Measurements from ENCODE around the gene BAMBI. TPM values are rescaled to one million over a fixed set of nuclear protein-coding genes. Genes with fewer than 3 reads are reported as not detected.

The BAMBI gene
- total and polyA plus RNA-seq, 2 of the 8 experiments (the other 6 are each of a cell fraction or from before 2014, with no cell fraction given), result 5.6 to 26.4 TPM

- Histone ChIP-seq H3K4me1 (replicated peaks in 1 of 4; ENCODE audit: control insufficient read depth in 3 of 4, insufficient read depth in 4 of 4, low read length in 3 of 4) (peaks cover 2 to 8% (median 5%) of the 10 kb centered on the region in 4 experiments; a peak in 4 of 7 replicates), H4K20me1 (replicated peaks in 1 of 2; ENCODE audit: control insufficient read depth in 1 of 2, insufficient read depth in 2 of 2, low read length in 2 of 2) (peaks cover 9 to 16% of the 10 kb centered on the region in 2 experiments), H2BK120ac (replicated peaks; ENCODE audit: low read depth, low read length) (no peak overlapping the region), H3K9me3 (ENCODE audit: insufficient read depth in 2 of 2, low read depth in 1 of 2, low read length in 1 of 2) (no peaks in the 10 kb centered on the region), H3K4me3 (ENCODE audit: extremely low read depth in 1 of 4, insufficient read depth in 2 of 4, low read depth in 3 of 4, low read length in 4 of 4) (peak overlapping the region; percentile 23 to 85 (median 56)), H3K23ac (ENCODE audit: insufficient read length) (no peak overlapping the region), H3K14ac (ENCODE audit: insufficient read length) (no peak overlapping the region), H2BK5ac (ENCODE audit: low read depth, low read length) (no peak overlapping the region; the same call in 1 of the 2 replicates), H4K5ac (ENCODE audit: insufficient read length, low read depth, low read length) (no peak overlapping the region), H3K56ac (replicated peaks; ENCODE audit: insufficient read length, low read depth, low read length) (no peak overlapping the region), H2AFZ (ENCODE audit: low read length) (no peak overlapping the region), H3K79me2 (ENCODE audit: control insufficient read depth in 1 of 2, insufficient read depth in 2 of 2, low read length in 2 of 2) (peaks cover 16 to 36% of the 10 kb centered on the region in 2 experiments), H3K27me3 (replicated peaks in 1 of 4; ENCODE audit: control insufficient read depth in 3 of 4, extremely low read depth in 1 of 4, insufficient read depth in 3 of 4, low read length in 3 of 4) (peaks cover 0 to 7% (median 4%) of the 10 kb centered on the region in 4 experiments; a peak in 4 of 7 replicates), H3K18ac (ENCODE audit: extremely low read depth, low read length) (peak overlapping the region; percentile 78), H3K79me1 (ENCODE audit: low read depth, low read length) (0 out of 2 replicates have a peak, but pooled peaks cover 8% of the 10 kb centered on the region), H4K8ac (ENCODE audit: extremely low read depth, insufficient read depth, low read length) (peak overlapping the region; percentile 83; the same call in 1 of the 2 replicates), H3K9ac (replicated peaks in 1 of 4; ENCODE audit: extremely low read depth in 1 of 4, low read depth in 3 of 4, low read length in 3 of 4) (peak overlapping the region in 2 of 4 experiments; percentile 29 to 34; a peak in 6 of 7 replicates), H3K27ac (ENCODE audit: low read depth, low read length) (no peak overlapping the region), H3K4me2 (ENCODE audit: insufficient read depth in 1 of 2, low read depth in 2 of 2, low read length in 2 of 2) (peak overlapping the region; percentile 96 to 100), H3K36me3 (ENCODE audit: control insufficient read depth in 2 of 4, insufficient read depth in 4 of 4, low read length in 3 of 4) (peaks cover 0 to 4% (median 0%) of the 10 kb centered on the region in 4 experiments; a peak in 3 of 8 replicates), H3K23me2 (ENCODE audit: low read depth, low read length) (peaks cover 17% of the 10 kb centered on the region; the same call in 1 of the 2 replicates), H3K4ac (replicated peaks; ENCODE audit: insufficient read length, low read depth, low read length) (no peak overlapping the region), H4K91ac (replicated peaks; ENCODE audit: insufficient read length, low read length) (peak overlapping the region; percentile 18), H2AK5ac (ENCODE audit: low read depth, low read length) (no peak overlapping the region), H2BK15ac (ENCODE audit: low read length) (no peak overlapping the region), H2BK12ac (ENCODE audit: low read depth, low read length) (0 out of 2 replicates have a peak overlapping the region, but pooled peaks have one; percentile 17), H2BK20ac (ENCODE audit: low read length) (no peak overlapping the region)
- POLR2A ChIA-PET (ENCODE audit: partially characterized antibody), result interaction anchor here (0.6 to 2.9 kb wide), 7 partner anchors 11 to 451 kb away, joined by 3 to 7 read pairs (median 5); no protein-coding TSS in a partner anchor
- CTCF ChIA-PET (ENCODE audit: partially characterized antibody), result interaction anchor here (0.6 to 2.1 kb wide), 4 partner anchors 48 to 247 kb away, joined by 3 to 6 read pairs (median 4); no protein-coding TSS in a partner anchor
- WGBS, 2 experiments (ENCODE audit: extremely low coverage in 1 of 2, insufficient coverage in 1 of 2, insufficient read length in 1 of 2, insufficient replicate concordance in 2 of 2, low coverage in 1 of 2, low lambda C conversion rate in 2 of 2, missing lambda C conversion rate in 1 of 2), result 3% methylated on average over 25 of the region's 25 CpGs; no CpG with 5 or more reads in 1 of the 2 experiments
- DNase-seq (ENCODE audit: low read depth in 1 of 2, low spot score in 2 of 2) (peak in 1 of 2 experiments; percentile 66), FAIRE-seq (peak; percentile 78)
- TF ChIP-seq NRF1 (IDR thresholded peaks at IDR 0.05; ENCODE audit: low read depth, low read length), result no peak
- peak; percentile 22; the same call in 1 of the 2 replicates for TF ChIP-seq TAF1 (IDR thresholded peaks at IDR 0.05; ENCODE audit: low read depth, low read length)
- TF ChIP-seq CHD1 (IDR thresholded peaks at IDR 0.05; ENCODE audit: low read depth, low read length), result no peak
- no peak for TF ChIP-seq BACH1 (IDR thresholded peaks at IDR 0.05; ENCODE audit: low read length)
- peak; percentile 73 for TF ChIP-seq YY1 (IDR thresholded peaks at IDR 0.05; ENCODE audit: low read depth, low read length)
- TF ChIP-seq TAF7 (optimal IDR thresholded peaks at IDR 0.05; ENCODE audit: borderline replicate concordance, low read depth, low read length), result peak; percentile 30
- TF ChIP-seq SAP30 (IDR thresholded peaks at IDR 0.05; ENCODE audit: insufficient read depth, insufficient replicate concordance, low read length), result no peak
- no peak for TF ChIP-seq EGR1 (IDR thresholded peaks at IDR 0.05; ENCODE audit: borderline replicate concordance, low read depth, low read length)
- no peak for TF ChIP-seq BCL11A (IDR thresholded peaks at IDR 0.05; ENCODE audit: low read depth in 2 of 2, low read length in 2 of 2)
- 0 out of 2 replicates have a peak, but pooled peaks have one; percentile 15 for TF ChIP-seq TBP (IDR thresholded peaks at IDR 0.05; ENCODE audit: low read depth, low read length)
- no peak for TF ChIP-seq SUZ12 (IDR thresholded peaks at IDR 0.05; ENCODE audit: low read length)
- TF ChIP-seq, protein P1, sequence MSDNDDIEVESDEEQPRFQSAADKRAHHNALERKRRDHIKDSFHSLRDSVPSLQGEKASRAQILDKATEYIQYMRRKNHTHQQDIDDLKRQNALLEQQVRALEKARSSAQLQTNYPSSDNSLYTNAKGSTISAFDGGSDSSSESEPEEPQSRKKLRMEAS (IDR thresholded peaks at IDR 0.05), result peak; percentile 8; the same call in 1 of the 2 replicates
Observed at GRCh38 chr10:28676326-28676967, 874 bp upstream of the BAMBI start.

Measured in H1 (cell line).